Stimulated activated CD4-positive, alpha-beta T cell treated with anti-CD3 and anti-CD28 coated beads, Interleukin-2, amount 100 ng/mL, for 24 hours (primary cell): Measurements from ENCODE around the gene PUDP.

Experiments used
- DNase-seq, 2 donors: peaks; one replicate each; pipeline ENCODE4 v3.0.0-alpha.2; 2020

PUDP gene

GRCh38 chrX:7146703-7147412, 1.1 kb downstream of the PUDP start:
- DNase-seq = peak in 1 of 2 donors; percentile 6

DNA sequence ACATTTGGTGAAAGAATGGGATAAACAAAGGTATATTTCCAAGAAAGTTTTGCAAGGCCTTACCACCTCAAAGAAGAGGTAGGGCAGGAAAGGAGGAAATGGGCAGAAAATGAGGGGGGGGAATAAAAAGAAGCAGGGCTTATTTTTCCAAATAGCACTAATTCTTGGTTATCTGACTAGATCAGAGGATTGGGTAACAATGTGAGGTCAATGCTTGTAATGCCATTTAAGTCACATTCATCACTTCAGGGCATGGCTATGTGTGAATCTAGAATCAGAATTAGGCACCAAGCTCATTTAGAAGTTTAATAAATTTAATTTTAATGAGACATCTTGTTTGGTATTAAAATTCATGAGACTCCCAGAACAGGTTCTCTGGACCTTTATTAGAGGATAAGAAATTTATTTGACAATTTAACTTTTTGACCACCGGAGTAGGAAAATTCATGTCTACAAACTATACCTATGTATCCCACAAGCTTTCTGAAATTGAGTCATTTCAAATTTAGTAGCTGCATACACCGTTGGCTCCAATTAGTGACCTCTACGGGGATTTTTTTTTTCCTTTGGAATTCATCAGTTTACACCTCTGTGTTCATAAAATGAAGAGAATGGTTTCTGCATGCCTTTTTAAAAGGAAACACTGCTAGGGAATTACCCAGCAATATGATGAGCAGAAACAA, 1.8 kb downstream of the PUDP start:
- DNase-seq = no peak

GRCh38 chrX:7145454-7145853, 2.5 kb downstream of the PUDP start:
- DNase-seq = no peak

DNA sequence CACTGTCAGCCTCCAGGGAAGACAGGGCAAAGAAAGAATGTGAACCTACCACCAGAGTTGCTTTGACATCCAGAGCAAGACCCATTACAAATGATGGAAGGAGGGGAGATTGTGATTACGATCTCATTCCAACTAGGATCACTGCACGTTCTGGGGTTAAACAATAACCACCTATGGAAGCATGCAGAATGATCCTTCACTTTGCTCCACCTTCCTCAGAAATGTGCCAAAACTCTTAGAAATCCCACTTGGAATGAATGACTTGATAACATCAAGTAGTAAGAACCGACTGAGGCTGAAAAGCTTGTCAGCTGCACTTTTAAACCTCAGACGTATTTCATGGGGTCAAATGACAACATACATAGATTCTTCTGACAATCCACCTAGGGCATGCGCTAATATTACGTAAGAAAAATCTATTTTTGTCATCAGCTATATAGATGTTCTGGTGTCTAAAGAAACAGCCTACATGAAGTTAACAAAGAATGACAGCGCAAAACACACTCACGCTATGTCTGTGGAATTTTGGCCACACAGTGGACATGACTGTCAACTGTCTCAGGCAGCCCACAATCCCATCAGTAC, 3.9 kb downstream of the PUDP start:
- no peak for DNase-seq

DNA sequence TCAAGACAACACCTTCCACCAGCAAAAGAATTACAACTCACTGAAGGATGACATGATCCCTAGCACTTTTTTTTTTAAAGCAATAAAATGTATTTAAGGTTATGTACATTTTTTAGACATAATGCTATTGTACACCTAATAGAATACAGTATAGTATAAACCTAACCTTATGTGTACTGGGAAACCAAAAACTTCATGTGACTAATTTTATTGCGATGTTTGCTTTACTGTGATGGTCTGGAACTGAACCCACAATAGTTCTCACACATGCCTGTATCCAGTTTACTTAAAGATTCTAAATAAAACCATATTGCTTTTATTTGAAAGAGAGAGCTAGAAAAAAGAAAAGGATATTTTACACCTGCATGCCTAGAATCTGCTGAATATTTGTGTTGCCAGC, 4.9 kb downstream of the PUDP start:
- no peak for DNase-seq

- DNase-seq = no peak
Measured at GRCh38 chrX:7139202-7140081, 8.5 kb downstream of the PUDP start.

DNA sequence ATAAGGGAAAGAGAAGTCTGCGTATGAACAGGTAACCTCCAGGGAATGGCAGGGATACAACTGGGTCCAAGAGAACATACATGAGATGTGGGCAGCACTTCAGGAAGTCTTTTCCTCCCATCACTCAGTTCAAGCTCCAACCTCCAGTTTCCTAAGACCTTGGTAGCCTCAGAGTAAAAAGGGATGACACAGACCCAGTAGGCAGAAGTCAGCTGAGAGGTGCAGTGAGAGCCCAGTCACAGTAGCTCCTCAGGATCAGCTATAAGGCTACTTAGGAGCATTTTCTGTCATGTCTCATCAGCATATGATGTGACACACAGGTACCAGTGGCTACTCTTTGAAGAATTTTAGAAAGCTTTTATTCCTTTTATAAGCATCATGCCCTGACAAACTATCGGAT, 13.0 kb downstream of the PUDP start:
- no peak for DNase-seq

DNA sequence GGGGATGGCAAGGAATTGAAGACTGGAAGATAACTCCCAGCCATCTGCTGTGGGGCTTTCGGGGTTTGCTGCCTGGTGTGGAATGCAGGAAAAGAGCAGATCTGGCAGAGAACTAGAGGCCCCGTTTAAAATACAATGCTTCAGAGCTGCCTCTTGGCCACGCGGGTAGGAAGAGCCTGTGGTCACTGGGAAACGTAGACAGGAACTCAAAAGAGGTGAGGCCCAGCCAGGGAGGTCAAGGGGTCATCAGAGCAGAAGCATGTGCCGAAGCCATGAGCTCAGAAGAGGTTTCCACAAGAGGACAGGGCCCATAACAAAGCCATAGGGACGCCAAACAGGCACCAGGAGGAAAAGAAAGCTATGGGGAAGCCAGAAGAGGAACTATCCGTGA, 14.9 kb downstream of the PUDP start:
- DNase-seq = no peak

DNA sequence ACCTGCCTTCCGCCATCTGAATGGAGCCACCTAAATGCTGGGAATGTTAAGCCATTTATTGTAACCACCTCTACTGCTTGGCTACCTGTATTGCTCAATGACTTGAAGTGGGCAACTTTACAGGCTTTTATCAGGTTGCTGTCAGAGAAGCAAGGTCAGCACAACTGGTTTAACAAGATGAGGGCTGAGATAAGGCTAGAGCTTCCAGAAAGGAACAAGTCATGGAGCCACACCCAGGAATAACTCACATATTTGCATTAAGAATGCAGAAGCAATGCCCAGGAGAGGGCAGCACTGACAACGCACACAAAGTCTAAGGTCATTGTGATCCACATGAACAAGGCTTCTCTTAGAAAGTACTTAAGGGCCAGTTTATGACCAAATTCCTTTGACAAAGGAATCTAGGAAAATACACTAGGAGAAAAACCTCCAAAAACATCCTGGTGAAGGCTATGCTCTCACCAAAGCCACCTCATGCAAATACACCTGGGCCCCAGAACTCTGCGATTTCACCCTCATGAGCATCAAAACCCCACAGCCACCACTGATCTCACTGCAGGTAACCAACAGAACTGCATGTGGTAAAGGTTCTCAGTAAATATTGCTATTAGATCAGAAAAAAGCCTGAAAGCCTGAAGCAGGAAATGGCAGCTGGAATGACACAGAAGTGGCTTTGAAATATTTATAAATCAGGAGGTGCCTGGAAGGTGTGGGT, 15.5 kb downstream of the PUDP start:
- peak in 1 of 2 donors; percentile 16 for DNase-seq

GRCh38 chrX:7131621-7132020, 16.3 kb downstream of the PUDP start:
- no peak for DNase-seq

DNA sequence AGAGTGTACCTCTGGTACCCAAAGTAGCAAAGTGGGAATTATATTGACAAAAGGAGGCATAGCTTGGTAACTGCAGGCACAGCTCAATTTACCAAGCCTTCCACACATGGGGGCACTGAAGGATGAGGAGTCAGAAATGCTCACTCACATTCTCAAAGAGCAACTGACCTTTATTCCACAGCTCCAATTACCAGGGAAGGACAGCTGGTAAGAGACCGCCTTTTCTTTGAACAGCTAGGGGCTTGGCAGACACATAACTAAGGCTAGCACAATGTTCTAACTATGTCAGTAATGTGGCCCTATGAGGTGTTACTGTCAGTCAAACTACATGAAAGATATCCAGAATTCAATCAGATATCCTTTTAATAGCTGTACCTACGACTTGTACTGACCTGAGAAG, 20.9 kb downstream of the PUDP start:
- no peak for DNase-seq

GRCh38 chrX:7120878-7121219, 27.1 kb downstream of the PUDP start:
- no peak for DNase-seq

GRCh38 chrX:7119950-7120877, 27.7 kb downstream of the PUDP start:
- DNase-seq = no peak

GRCh38 chrX:7117587-7117986, 30.4 kb downstream of the PUDP start:
- no peak for DNase-seq

GRCh38 chrX:7116081-7116480, 31.9 kb downstream of the PUDP start:
- DNase-seq = no peak

DNA sequence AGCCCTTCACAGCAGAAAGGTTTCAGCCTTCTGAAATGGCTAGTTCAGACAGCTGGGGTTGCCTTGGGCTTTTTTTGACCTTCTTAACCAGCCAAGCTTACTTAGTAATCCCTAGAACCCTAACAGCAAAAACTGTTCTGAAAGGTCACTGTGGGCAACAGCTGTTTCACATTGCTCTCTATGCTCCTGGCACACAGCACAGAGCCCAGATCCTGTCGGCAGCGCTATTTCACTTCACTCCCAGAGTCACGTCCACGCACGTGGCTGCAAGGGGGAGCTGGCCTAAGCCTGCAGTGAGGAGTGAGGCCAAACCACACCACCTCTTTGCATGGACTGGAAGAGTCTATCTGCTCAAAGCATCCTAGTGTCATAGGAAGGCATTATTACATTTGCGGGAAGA, 32.4 kb downstream of the PUDP start:
- DNase-seq = no peak

DNA sequence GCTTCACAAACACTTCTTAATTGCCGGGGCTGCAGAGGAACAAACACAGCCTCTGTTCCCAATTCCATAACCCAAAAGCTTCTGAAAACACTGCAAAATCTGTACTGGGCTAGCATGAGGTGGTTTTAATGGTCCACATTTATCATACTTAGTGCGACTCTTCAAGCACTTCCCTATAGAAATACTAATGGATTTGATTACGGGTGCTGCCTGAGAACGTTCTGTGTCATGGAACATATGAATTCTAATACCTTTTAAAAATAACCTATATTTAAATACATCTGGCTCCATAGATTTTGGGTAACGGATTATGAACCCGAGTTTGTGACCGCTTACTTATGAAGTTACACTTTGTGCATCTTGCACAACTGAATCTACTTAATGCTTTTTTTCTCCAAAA, 35.9 kb downstream of the PUDP start:
- DNase-seq = no peak

DNA sequence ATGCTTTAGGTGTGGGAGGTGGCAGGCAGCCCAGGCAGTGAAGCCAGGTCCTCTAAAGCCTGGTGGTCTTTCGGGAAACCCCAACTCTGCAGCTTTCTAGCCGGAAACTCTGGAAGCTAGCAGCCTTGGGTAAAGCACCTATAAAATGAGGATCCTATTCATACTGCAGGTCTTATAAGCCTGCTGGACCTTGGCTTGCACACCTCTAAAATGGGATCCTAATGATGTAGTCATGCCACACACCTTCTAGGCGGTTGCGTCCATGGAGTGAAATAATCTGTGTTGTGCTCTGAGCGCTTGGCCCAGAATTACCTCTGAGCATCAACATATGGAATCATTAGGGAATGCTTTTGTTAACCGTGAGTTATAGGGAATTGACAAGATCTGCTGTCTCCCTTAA, 36.4 kb downstream of the PUDP start:
- no peak for DNase-seq

DNA sequence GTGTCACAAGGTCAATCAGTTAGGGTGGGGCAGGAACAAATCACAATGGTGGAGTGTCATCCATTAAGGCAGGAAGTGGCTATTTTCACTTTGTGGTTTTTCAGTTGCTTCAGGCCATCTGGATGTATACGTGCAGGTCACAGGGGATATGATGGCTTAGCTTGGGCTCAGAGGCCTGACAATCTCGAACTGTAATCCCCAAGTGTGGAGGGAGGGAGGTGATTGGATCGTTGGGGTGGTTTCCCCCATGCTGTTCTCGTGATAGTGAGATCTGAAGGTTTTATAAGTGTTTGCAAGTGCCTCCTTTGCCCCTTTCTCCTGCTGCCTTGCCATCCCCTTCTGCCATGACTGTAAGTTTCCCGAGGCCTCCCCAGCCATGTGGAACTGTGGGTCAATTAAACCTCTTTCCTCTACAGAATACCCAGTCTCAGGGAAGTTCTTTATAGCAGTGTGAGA, 37.1 kb downstream of the PUDP start:
- no peak for DNase-seq

- DNase-seq = no peak
Measured at GRCh38 chrX:7109838-7110793, 37.8 kb downstream of the PUDP start.
